A673 (cell line): ENCODE data around the gene NINJ1. TPM values are rescaled to one million over a fixed set of nuclear protein-coding genes. Genes with fewer than 3 reads are reported as not detected.
A peak's percentile ranks its signal among the peaks of the same experiment; 100 is the strongest.

Source experiments
- BruUV-seq: library from RNA; stranded (reverse); fragments of 400-500 nt; replicated peaks from 2 replicates; lab custom pipeline; 2021; lab: Mats Ljungman, UMichigan
- CTCF ChIA-PET: fragments of 300-600 bp; sonication (Branson Sonifier 250); formaldehyde crosslinking; loops from one replicate; lab custom pipeline; 2022; ENCODE audit warnings: antibody characterized with exemption; lab: Charles Lee
- POLR2A ChIA-PET: fragments of 300-600 bp; sonication (Branson Sonifier 250); formaldehyde crosslinking; loops from one replicate; lab custom pipeline; 2022; ENCODE audit warnings: antibody characterized with exemption; ENCODE audit not compliant: low non-redundant PET; lab: Charles Lee
- DNase-seq: peaks from one replicate; pipeline ENCODE4 v3.0.0-alpha.2; 2015; ENCODE audit warnings: low spot score
- H3K27ac ChIP-seq: fragments of 200-600 bp; sonication (generic); 2 replicates; pipeline ENCODE4 v1.5.1; 2016; ENCODE audit warnings: mixed run types, low read depth, mild to moderate bottlenecking, mixed read lengths, antibody characterized with exemption, low read length; ENCODE audit not compliant: poor library complexity, severe bottlenecking
- H3K27me3 ChIP-seq: fragments of 200-600 bp; sonication (generic); replicated peaks from 2 replicates; pipeline ENCODE4 v1.6.1; 2017; ENCODE audit warnings: mixed run types, low read depth, mild to moderate bottlenecking, mixed read lengths, antibody characterized with exemption, low read length; ENCODE audit not compliant: insufficient read depth, poor library complexity
- H3K36me3 ChIP-seq: fragments of 200-600 bp; sonication (generic); 2 replicates; pipeline ENCODE4 v1.6.1; 2016; ENCODE audit warnings: mixed run types, mild to moderate bottlenecking, mixed read lengths, antibody characterized with exemption, low read length; ENCODE audit not compliant: insufficient read depth, poor library complexity, severe bottlenecking
- H3K4me1 ChIP-seq: fragments of 200-600 bp; sonication (generic); 2 replicates; pipeline ENCODE4 v1.6.1; 2017; ENCODE audit warnings: mixed run types, mild to moderate bottlenecking, mixed read lengths, antibody characterized with exemption, low read length; ENCODE audit not compliant: insufficient read depth, poor library complexity, severe bottlenecking
- H3K4me3 ChIP-seq: fragments of 200-600 bp; sonication (generic); 2 replicates; pipeline ENCODE4 v1.5.1; 2016; ENCODE audit warnings: low read depth, mixed run types, mild to moderate bottlenecking, mixed read lengths, low read length; ENCODE audit not compliant: poor library complexity, severe bottlenecking
- H3K9me3 ChIP-seq: fragments of 200-600 bp; sonication (generic); 2 replicates; pipeline ENCODE4 v1.6.1; 2016; ENCODE audit warnings: mixed run types, low read depth, mild to moderate bottlenecking, mixed read lengths, antibody characterized with exemption, low read length; ENCODE audit not compliant: poor library complexity, severe bottlenecking
- EZH2 ChIP-seq: fragments of 200-600 bp; sonication (generic); IDR thresholded peaks from 2 replicates; pipeline ENCODE4 v1.6.1; 2017; ENCODE audit warnings: borderline replicate concordance, low read depth, mild to moderate bottlenecking, mixed read lengths, antibody characterized with exemption, low read length; ENCODE audit not compliant: poor library complexity, severe bottlenecking
- intact Hi-C: fragments of 100-400 bp; cut with micrococcal nuclease; formaldehyde crosslinking; loops from one replicate; pipeline ENCODE4 v1.10.0; 2022; ENCODE audit not compliant: unreplicated experiment
- total RNA-seq: library from RNA; stranded (reverse); gene quantifications from 2 replicates; pipeline ENCODE4 v1.2.3, GENCODE V29; 2021
- TF ChIP-seq, protein P1 (sequence below): fragments of 300-800, 200-600 bp; sonication (generic); conservative IDR thresholded peaks from 2 replicates; pipeline ENCODE4 v1.5.1; 2017; ENCODE audit warnings: low read depth, mild to moderate bottlenecking, antibody characterized with exemption, low read length, moderate library complexity, mixed read lengths

Gene NINJ1
- total RNA-seq, 1 experiment from 2014 or later: 9.2 TPM

DNA sequence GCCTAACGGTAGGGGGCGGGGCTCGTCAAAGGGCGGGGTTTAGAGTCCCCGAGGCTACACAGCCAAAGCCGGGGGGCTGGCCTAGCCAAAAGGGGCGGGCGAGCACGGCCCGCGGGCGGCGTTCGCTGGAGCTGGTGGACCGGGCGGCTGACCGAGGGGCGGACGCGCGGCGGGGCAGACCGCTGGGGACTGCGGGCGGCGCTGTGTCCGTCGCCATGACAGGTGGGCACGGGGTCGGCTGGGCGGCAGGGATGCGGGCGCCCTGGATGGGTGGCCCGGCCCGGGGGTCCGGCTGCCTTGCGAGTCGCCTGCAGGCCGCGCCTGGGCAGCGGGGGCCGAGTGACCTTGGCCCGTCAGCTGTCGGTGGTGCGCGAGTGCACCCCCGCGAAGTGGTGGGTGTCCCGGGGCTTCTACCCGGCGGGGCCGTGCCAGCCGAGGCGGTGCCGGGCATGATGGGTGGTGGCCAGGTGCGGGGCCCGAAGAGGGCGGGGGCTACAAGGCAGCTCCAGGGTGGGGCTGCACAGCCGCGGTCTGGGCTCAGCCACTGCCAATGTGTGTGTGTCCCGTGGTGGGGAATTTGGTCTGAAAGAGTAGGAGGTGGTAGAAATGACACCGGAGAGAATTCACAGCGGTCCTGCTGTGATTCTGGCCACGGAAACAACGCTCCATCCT is 37.8 kb downstream of the NINJ1 start, which contains the start of gene CARD19:
Gene CARD19, plus strand, starts transcription at position 87 of the 672 bp plus-strand sequence. Its CDS starts 129 bp downstream, at position 216.
- TF ChIP-seq EZH2: no peak
- TF ChIP-seq, protein P1, sequence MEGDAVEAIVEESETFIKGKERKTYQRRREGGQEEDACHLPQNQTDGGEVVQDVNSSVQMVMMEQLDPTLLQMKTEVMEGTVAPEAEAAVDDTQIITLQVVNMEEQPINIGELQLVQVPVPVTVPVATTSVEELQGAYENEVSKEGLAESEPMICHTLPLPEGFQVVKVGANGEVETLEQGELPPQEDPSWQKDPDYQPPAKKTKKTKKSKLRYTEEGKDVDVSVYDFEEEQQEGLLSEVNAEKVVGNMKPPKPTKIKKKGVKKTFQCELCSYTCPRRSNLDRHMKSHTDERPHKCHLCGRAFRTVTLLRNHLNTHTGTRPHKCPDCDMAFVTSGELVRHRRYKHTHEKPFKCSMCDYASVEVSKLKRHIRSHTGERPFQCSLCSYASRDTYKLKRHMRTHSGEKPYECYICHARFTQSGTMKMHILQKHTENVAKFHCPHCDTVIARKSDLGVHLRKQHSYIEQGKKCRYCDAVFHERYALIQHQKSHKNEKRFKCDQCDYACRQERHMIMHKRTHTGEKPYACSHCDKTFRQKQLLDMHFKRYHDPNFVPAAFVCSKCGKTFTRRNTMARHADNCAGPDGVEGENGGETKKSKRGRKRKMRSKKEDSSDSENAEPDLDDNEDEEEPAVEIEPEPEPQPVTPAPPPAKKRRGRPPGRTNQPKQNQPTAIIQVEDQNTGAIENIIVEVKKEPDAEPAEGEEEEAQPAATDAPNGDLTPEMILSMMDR: no peak
- no TSS peak for BruUV-seq
- H3K4me3 ChIP-seq: peak within 1 kb of the TSS; percentile 98
- H3K9me3 ChIP-seq: no peaks in the 10 kb centered on the region
- CTCF ChIA-PET: no interaction called here
- H3K4me1 ChIP-seq: peaks cover 20% of the 10 kb centered on the region
- intact Hi-C loops: no loop called here
- peak within 1 kb of the TSS; percentile 91 for H3K27ac ChIP-seq
- H3K36me3 ChIP-seq: no peaks in the 10 kb centered on the region
- POLR2A ChIA-PET: no interaction called here
- no peak for DNase-seq
- no peaks in the 10 kb centered on the region for H3K27me3 ChIP-seq

DNA sequence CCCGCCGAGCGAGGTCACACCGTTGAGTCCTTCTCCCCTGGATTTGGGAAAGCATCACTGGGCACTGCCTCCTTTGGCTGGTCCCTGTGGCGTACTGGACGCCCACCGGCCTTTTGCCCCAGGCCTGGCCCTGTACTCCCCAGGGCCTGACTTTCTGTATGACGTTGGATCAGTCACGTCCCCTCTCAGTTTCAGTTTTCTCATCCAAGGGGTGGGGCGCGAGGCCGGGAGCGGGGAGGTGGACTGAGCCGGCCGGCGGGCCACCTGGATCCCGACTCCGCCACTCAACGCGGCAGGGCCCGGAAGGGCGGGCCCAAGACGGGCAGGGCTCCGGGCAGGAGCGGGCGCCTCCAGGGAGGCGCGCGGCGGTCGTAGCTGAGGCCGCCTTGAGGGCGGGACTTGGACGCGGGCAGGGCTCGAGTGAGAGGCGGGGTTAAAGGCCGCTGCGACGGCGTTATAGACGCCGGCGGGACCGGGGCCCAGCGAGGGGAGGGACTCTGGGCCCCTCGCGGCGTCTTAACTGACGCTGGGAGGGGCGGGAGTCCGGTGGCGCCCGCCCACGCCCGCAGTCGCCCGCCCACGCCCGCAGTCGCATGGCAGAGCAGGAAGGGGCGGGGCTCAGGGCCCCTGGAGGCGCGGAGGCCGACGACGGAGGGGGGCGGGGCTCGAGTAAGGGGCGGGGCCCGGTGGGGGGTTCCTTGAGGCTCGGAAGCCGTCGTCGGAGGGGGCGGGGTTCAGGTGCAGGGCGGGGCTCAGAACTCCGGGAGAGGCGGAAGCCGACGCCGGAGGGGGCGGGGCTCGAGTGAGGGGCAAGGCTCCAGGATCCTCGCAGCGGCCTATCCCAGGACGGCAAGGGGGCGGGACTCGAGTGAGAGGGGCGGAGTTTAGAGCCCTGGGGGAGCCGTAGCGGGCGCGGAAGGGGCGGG is 38.6 kb downstream of the NINJ1 start:
- H3K27me3 ChIP-seq: no peaks in the 10 kb centered on the region
- BruUV-seq: no TSS peak
- peak; percentile 99 for DNase-seq
- peak overlapping the region; percentile 98 for H3K4me3 ChIP-seq
- H3K9me3 ChIP-seq: no peaks in the 10 kb centered on the region
- intact Hi-C loops: no loop called here
- CTCF ChIA-PET: no interaction called here
- POLR2A ChIA-PET: interaction anchor here (0.5 to 0.7 kb wide), 2 partner anchors 32 to 71 kb away, joined by 3 to 6 read pairs; no protein-coding TSS in a partner anchor
- H3K27ac ChIP-seq: peak overlapping the region; percentile 91
- peaks cover 20% of the 10 kb centered on the region for H3K4me1 ChIP-seq
- no peak for TF ChIP-seq EZH2
- TF ChIP-seq, protein P1: no peak
- H3K36me3 ChIP-seq: no peaks in the 10 kb centered on the region

DNA sequence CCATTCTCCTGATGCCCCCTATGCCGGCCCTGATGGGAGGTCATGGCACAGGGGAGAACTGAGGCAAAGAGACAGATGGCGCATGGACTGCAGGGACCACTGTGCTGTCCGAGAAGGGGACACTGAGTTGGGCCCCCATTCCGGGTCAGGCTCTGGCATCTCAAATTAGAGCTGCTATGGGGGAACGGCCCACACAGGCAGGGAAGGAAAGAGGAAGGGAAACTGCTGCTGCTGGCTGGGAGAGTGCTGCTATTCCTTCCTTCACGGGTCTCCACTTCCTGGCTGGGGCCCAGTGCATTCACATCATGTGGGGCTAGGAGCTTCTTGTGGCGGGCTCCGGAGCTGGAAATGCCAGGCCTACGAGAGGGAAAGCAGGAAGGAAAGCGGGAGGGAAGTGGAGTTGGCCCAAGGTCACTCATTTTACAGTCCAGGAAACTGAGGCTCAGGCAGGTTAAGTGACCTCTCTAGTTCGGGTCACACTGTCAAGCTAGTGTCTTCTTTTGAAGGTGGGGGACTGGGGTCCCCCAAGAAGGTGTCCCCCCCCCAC is 39.3 kb downstream of the NINJ1 start:
- Histone ChIP-seq H3K27me3 (no peaks in the 10 kb centered on the region), H3K9me3 (no peaks in the 10 kb centered on the region), H3K27ac (peak overlapping the region; percentile 91), H3K36me3 (no peaks in the 10 kb centered on the region), H3K4me3 (peak overlapping the region; percentile 50), H3K4me1 (peaks cover 20% of the 10 kb centered on the region)
- POLR2A ChIA-PET: no interaction called here
- no peak for TF ChIP-seq EZH2
- TF ChIP-seq, protein P1: no peak
- DNase-seq: peak; percentile 46
- BruUV-seq: no TSS peak
- CTCF ChIA-PET: no interaction called here
- intact Hi-C loops: no loop called here
